ENCODE data around the gene PEMT.

Gene PEMT

DNA sequence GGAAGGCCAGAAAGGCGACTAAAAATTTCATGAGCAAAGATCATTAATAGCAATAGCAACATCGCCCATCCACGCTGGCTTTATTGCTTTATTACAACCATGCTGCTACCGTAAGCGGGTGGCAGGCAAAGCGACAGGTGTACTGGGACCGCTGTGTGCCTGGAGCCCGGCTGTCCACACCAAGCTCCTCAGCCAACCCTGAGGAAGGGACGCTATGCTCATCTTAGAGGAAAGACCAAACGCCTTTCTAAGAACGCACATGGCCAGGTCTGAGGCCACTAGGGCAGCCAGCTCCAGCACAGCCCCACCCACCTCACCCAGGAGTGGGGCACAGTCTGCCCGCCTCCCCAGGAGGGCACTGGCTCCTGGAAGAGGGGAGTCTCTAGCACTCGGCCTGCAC lies 28.0 kb downstream of the PEMT start:
- Histone ChIP-seq H3K9ac (ENCODE audit: insufficient read length, low read depth) (no peak overlapping the region), H3K27me3 (ENCODE audit: insufficient read depth, insufficient read length) (no peaks in the 10 kb centered on the region), H3K9me3 (ENCODE audit: insufficient read depth, low read length) (no peaks in the 10 kb centered on the region), H3K4me3 (ENCODE audit: insufficient read length, low read depth) (no peak overlapping the region), H3K4me1 (ENCODE audit: insufficient read depth, insufficient read length) (peaks cover 19% of the 10 kb centered on the region), H3K36me3 (ENCODE audit: insufficient read depth, insufficient read length, low read length) (peaks cover 3% of the 10 kb centered on the region)
- DNase-seq (ENCODE audit: low read depth, low spot score) = no peak
- TF ChIP-seq YY1 (IDR thresholded peaks at IDR 0.05; ENCODE audit: insufficient read depth, insufficient read length) (no peak), ZNF274 (IDR thresholded peaks at IDR 0.05; ENCODE audit: low read depth, low read length) (no peak), SUZ12 (IDR thresholded peaks at IDR 0.05; ENCODE audit: extremely low read depth, insufficient read depth, insufficient read length) (no peak)

DNA sequence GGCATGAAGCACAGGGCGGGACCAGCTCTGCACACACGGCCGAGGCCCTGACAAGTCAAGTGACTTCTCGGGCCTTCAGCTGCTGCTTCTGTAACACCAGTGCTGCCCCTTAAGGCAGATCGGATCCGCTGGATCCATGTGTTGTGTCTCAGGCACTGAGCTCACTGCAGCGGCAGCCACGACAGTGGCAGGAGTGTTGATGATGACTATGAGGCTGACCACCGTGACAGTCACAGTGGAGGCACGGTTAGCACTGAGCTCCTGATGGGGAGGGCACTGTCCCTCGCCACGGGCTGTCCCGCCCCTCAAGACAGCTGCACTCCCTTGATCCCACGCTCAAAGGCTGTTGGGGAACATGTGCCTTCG lies 29.4 kb downstream of the PEMT start:
- no peak overlapping the region for H3K4me3 ChIP-seq (ENCODE audit: insufficient read length, low read depth)
- H3K9me3 ChIP-seq (ENCODE audit: insufficient read depth, low read length) = no peaks in the 10 kb centered on the region
- H3K27me3 ChIP-seq (ENCODE audit: insufficient read depth, insufficient read length) = no peaks in the 10 kb centered on the region
- no peak overlapping the region for H3K9ac ChIP-seq (ENCODE audit: insufficient read length, low read depth)
- DNase-seq (ENCODE audit: low read depth, low spot score) = no peak
- H3K4me1 ChIP-seq (ENCODE audit: insufficient read depth, insufficient read length) = peaks cover 8% of the 10 kb centered on the region
- H3K36me3 ChIP-seq (ENCODE audit: insufficient read depth, insufficient read length, low read length) = peaks cover 3% of the 10 kb centered on the region
- TF ChIP-seq ZNF274 (IDR thresholded peaks at IDR 0.05; ENCODE audit: low read depth, low read length) = no peak
- no peak for TF ChIP-seq YY1 (IDR thresholded peaks at IDR 0.05; ENCODE audit: insufficient read depth, insufficient read length)
- no peak for TF ChIP-seq SUZ12 (IDR thresholded peaks at IDR 0.05; ENCODE audit: extremely low read depth, insufficient read depth, insufficient read length)

DNA sequence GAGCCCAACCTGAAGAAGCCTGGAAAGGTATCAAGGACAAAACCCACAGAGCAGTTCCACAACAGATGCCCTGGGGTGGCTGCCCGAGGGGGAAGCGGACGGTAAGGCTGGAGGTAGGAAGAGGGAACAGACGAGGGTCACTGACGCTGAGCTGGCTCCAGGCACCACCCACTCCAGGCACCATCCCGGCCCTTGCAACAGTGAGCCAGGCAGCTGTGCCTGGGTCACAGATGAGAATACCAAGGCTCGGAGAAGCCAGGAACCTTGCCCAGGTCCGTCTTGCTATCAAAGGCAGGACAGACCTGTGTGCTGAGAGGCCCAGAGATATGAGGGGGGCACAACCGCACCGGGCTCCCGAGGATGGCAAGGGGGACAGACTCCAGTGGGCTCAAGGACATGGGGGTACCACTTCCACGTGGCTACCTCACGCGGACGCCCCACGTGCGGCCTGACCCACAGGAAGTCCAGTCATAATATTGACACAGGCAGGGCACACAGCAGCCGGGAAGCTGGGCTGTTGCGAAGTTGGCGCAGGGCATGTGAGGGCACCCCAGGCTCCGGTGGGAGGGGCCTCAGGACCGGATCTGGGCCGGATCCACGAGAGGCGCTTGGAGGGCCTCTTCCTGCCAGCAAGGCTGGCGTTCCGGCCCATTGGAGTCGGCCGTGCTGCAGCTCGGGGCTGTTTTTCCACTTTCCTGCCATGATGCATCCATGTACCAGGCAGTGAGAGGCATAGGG lies 29.9 kb downstream of the PEMT start:
- Histone ChIP-seq H3K4me3 (ENCODE audit: insufficient read length, low read depth) (no peak overlapping the region), H3K9ac (ENCODE audit: insufficient read length, low read depth) (peak overlapping the region; percentile 4), H3K27me3 (ENCODE audit: insufficient read depth, insufficient read length) (no peaks in the 10 kb centered on the region), H3K9me3 (ENCODE audit: insufficient read depth, low read length) (no peaks in the 10 kb centered on the region), H3K4me1 (ENCODE audit: insufficient read depth, insufficient read length) (peaks cover 8% of the 10 kb centered on the region), H3K36me3 (ENCODE audit: insufficient read depth, insufficient read length, low read length) (peaks cover 3% of the 10 kb centered on the region)
- no peak for DNase-seq (ENCODE audit: low read depth, low spot score)
- TF ChIP-seq SUZ12 (IDR thresholded peaks at IDR 0.05; ENCODE audit: extremely low read depth, insufficient read depth, insufficient read length) (no peak), YY1 (IDR thresholded peaks at IDR 0.05; ENCODE audit: insufficient read depth, insufficient read length) (no peak), ZNF274 (IDR thresholded peaks at IDR 0.05; ENCODE audit: low read depth, low read length) (no peak)

DNA sequence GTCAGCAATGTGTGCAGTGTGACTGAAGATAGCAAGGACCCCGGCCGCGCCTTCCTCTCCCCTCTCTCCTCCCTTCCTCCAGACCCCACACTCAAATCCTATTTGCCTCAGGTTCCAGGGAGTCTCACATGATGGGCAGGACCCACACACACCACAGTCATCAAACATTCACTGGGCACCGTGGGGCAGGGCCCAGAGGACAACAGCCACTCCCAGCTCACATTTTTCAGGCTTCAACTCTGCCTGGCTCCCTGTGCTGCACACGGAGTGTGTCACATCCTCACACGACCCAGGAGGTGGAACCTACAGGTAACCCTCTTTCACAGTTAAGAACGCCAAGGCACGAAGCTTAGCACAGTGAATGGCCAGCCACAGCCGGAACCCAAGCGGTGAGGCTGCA lies 30.5 kb downstream of the PEMT start:
- TF ChIP-seq ZNF274 (IDR thresholded peaks at IDR 0.05; ENCODE audit: low read depth, low read length) = no peak
- TF ChIP-seq SUZ12 (IDR thresholded peaks at IDR 0.05; ENCODE audit: extremely low read depth, insufficient read depth, insufficient read length) = no peak
- TF ChIP-seq YY1 (IDR thresholded peaks at IDR 0.05; ENCODE audit: insufficient read depth, insufficient read length) = no peak
- no peaks in the 10 kb centered on the region for H3K9me3 ChIP-seq (ENCODE audit: insufficient read depth, low read length)
- peaks cover 3% of the 10 kb centered on the region for H3K36me3 ChIP-seq (ENCODE audit: insufficient read depth, insufficient read length, low read length)
- no peak overlapping the region for H3K4me3 ChIP-seq (ENCODE audit: insufficient read length, low read depth)
- DNase-seq (ENCODE audit: low read depth, low spot score) = no peak
- H3K27me3 ChIP-seq (ENCODE audit: insufficient read depth, insufficient read length) = no peaks in the 10 kb centered on the region
- H3K4me1 ChIP-seq (ENCODE audit: insufficient read depth, insufficient read length) = peaks cover 5% of the 10 kb centered on the region
- no peak overlapping the region for H3K9ac ChIP-seq (ENCODE audit: insufficient read length, low read depth)

DNA sequence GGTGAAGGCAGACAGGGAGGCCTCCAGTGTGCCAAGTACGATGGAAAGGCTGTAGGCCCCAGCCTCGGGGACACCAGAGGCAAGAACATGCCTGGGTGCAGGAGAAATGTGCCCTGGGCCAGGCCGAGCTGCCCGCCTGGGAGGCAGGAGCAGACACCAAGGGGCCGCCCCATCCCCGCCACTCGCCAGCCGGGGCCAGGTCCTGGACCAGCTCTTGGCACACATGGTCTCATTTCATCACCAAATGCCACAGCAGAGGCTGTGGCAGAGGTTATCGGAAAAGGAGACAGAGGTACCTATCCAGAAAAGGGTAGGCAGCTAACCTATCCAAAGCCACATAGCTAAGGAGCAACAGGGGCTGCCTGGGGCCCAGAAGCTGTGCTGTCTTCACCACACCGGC lies 31.3 kb downstream of the PEMT start:
- peaks cover 7% of the 10 kb centered on the region for H3K4me1 ChIP-seq (ENCODE audit: insufficient read depth, insufficient read length)
- H3K9me3 ChIP-seq (ENCODE audit: insufficient read depth, low read length) = no peaks in the 10 kb centered on the region
- no peak overlapping the region for H3K9ac ChIP-seq (ENCODE audit: insufficient read length, low read depth)
- peaks cover 3% of the 10 kb centered on the region for H3K36me3 ChIP-seq (ENCODE audit: insufficient read depth, insufficient read length, low read length)
- no peak for DNase-seq (ENCODE audit: low read depth, low spot score)
- H3K27me3 ChIP-seq (ENCODE audit: insufficient read depth, insufficient read length) = no peaks in the 10 kb centered on the region
- no peak overlapping the region for H3K4me3 ChIP-seq (ENCODE audit: insufficient read length, low read depth)
- TF ChIP-seq SUZ12 (IDR thresholded peaks at IDR 0.05; ENCODE audit: extremely low read depth, insufficient read depth, insufficient read length) (no peak), ZNF274 (IDR thresholded peaks at IDR 0.05; ENCODE audit: low read depth, low read length) (no peak), YY1 (IDR thresholded peaks at IDR 0.05; ENCODE audit: insufficient read depth, insufficient read length) (no peak)

DNA sequence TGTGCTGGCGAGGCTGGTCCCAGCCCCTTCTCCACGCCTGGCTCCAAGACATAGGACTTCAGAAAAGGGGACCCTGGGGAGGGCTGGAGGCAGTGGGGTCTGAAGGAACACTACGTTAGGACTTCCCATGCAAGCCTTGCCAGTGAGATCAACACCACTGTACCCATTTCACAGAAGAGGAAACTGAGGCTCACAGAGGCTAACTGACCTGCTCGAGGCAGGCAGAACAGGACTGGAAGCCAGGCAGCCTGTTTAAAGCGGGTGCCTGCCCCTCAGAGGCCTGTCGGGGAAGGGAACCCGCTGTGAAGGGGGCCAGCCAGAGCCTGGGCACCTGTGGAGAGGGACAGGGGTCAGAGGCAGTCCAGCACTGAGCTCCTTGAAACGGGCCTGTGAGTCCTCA lies 32.3 kb downstream of the PEMT start:
- no peak for DNase-seq (ENCODE audit: low read depth, low spot score)
- peaks cover 4% of the 10 kb centered on the region for H3K4me1 ChIP-seq (ENCODE audit: insufficient read depth, insufficient read length)
- no peaks in the 10 kb centered on the region for H3K27me3 ChIP-seq (ENCODE audit: insufficient read depth, insufficient read length)
- no peaks in the 10 kb centered on the region for H3K9me3 ChIP-seq (ENCODE audit: insufficient read depth, low read length)
- H3K9ac ChIP-seq (ENCODE audit: insufficient read length, low read depth) = no peak overlapping the region
- H3K4me3 ChIP-seq (ENCODE audit: insufficient read length, low read depth) = no peak overlapping the region
- TF ChIP-seq SUZ12 (IDR thresholded peaks at IDR 0.05; ENCODE audit: extremely low read depth, insufficient read depth, insufficient read length) (no peak), YY1 (IDR thresholded peaks at IDR 0.05; ENCODE audit: insufficient read depth, insufficient read length) (no peak), ZNF274 (IDR thresholded peaks at IDR 0.05; ENCODE audit: low read depth, low read length) (no peak)
- peaks cover 3% of the 10 kb centered on the region for H3K36me3 ChIP-seq (ENCODE audit: insufficient read depth, insufficient read length, low read length)

DNA sequence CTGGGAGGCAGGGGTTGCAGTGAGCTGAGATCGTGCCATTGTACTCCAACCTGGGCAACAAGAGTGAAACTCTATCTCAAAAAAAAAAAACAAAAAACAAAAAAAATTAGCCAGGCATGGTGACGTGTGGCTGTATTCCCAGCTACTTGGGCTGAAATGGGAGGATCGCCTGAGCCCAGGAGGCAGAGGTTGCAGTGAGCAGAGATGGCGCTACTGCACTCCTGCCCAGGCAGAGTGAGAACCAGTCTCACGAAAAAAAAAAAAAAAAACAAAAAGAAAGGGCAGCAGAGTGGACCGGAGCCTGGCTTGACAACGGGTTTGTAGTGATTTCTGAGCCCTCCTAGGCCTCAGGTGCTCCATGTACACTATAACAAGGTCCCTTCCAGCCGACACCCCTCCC lies 33.1 kb downstream of the PEMT start:
- no peak overlapping the region for H3K9ac ChIP-seq (ENCODE audit: insufficient read length, low read depth)
- peaks cover 3% of the 10 kb centered on the region for H3K36me3 ChIP-seq (ENCODE audit: insufficient read depth, insufficient read length, low read length)
- DNase-seq (ENCODE audit: low read depth, low spot score) = no peak
- peaks cover 4% of the 10 kb centered on the region for H3K4me1 ChIP-seq (ENCODE audit: insufficient read depth, insufficient read length)
- H3K27me3 ChIP-seq (ENCODE audit: insufficient read depth, insufficient read length) = no peaks in the 10 kb centered on the region
- H3K4me3 ChIP-seq (ENCODE audit: insufficient read length, low read depth) = no peak overlapping the region
- TF ChIP-seq ZNF274 (IDR thresholded peaks at IDR 0.05; ENCODE audit: low read depth, low read length) (no peak), YY1 (IDR thresholded peaks at IDR 0.05; ENCODE audit: insufficient read depth, insufficient read length) (no peak), SUZ12 (IDR thresholded peaks at IDR 0.05; ENCODE audit: extremely low read depth, insufficient read depth, insufficient read length) (no peak)
- H3K9me3 ChIP-seq (ENCODE audit: insufficient read depth, low read length) = no peaks in the 10 kb centered on the region
